Measurements from ENCODE around the gene E2F6.

GRCh38 chr2:11512431-11512830 lies 46.5 kb upstream of the E2F6 start:
- TF ChIP-seq CTCF (IDR thresholded peaks at IDR 0.05) (no peak), POLR2AphosphoS5 (IDR thresholded peaks at IDR 0.05) (no peak)
